A549 (cell line): Measurements from ENCODE around the gene ARHGEF1.

Source experiments
- CTCF ChIP-seq: fragments of >200 bp; sonication (Bioruptor Twin); formaldehyde crosslinking; IDR thresholded peaks from 3 replicates; pipeline ENCODE4 v1.5.1; 2016
- POLR2A ChIP-seq: IDR thresholded peaks from 2 replicates; pipeline ENCODE4 v1.6.1; 2012; ENCODE audit warnings: mild to moderate bottlenecking, low read length

- TF ChIP-seq POLR2A (no peak), CTCF (no peak)
Observed at GRCh38 chr19:41853344-41853743, 29.6 kb upstream of the ARHGEF1 start.
